Neural progenitor cell (in vitro differentiated cells): Measurements from ENCODE around the gene ATP1A2. TPM values are rescaled to one million over a fixed set of nuclear protein-coding genes. Genes with fewer than 3 reads are reported as not detected.

Experiments used
- DNase-seq: peaks from one replicate; pipeline ENCODE4 v3.0.0-alpha.2; 2016; ENCODE audit warnings: low spot score
- H2AFZ ChIP-seq: fragments of 200-600 bp; sonication (generic); replicated peaks from 2 replicates; pipeline ENCODE4 v1.6.1; 2016; ENCODE audit warnings: antibody characterized with exemption
- H3F3A ChIP-seq: fragments of 200-600 bp; sonication (generic); 2 replicates; pipeline ENCODE4 v1.6.1; 2016; ENCODE audit warnings: antibody characterized with exemption, low read depth
- H3K27ac ChIP-seq: fragments of 200-600 bp; sonication (generic); 2 replicates; pipeline ENCODE4 v1.5.1; 2016; ENCODE audit warnings: mild to moderate bottlenecking
- H3K27me3 ChIP-seq: fragments of 200-600 bp; sonication (generic); 2 replicates; pipeline ENCODE4 v1.6.1; 2016; ENCODE audit warnings: mild to moderate bottlenecking, moderate library complexity
- H3K36me3 ChIP-seq: fragments of 200-600 bp; sonication (generic); 2 replicates; pipeline ENCODE4 v1.5.1; 2016
- H3K4me1 ChIP-seq: fragments of 200-600 bp; sonication (generic); 2 replicates; pipeline ENCODE4 v1.6.1; 2016; ENCODE audit warnings: mixed run types
- H3K4me2 ChIP-seq: fragments of 200-600 bp; sonication (generic); 2 replicates; pipeline ENCODE4 v1.6.1; 2016
- H3K4me3 ChIP-seq: fragments of 200-600 bp; sonication (generic); 2 replicates; pipeline ENCODE4 v1.5.1; 2016
- H3K79me2 ChIP-seq: fragments of 200-600 bp; sonication (generic); 2 replicates; pipeline ENCODE4 v1.6.1; 2016; ENCODE audit warnings: low read depth
- H3K9ac ChIP-seq: fragments of 200-600 bp; sonication (generic); 2 replicates; pipeline ENCODE4 v1.6.1; 2016
- H3K9me3 ChIP-seq: fragments of 200-600 bp; sonication (generic); 2 replicates; pipeline ENCODE4 v1.5.1; 2016; ENCODE audit warnings: low read depth
- H4K20me1 ChIP-seq: fragments of 200-600 bp; sonication (generic); 2 replicates; pipeline ENCODE4 v1.6.1; 2016; ENCODE audit warnings: low read depth
- H3K27ac Mint-ChIP-seq: 3 replicates; pipeline ENCODE4 v1.8.0; 2021; ENCODE audit warnings: mixed read lengths
- H3K27me3 Mint-ChIP-seq: 2 replicates; pipeline ENCODE4 v1.8.0; 2022; ENCODE audit warnings: low read depth, mild to moderate bottlenecking, inconsistent platforms, moderate library complexity, mixed read lengths; ENCODE audit not compliant: insufficient read depth
- H3K36me3 Mint-ChIP-seq: 3 replicates; pipeline ENCODE4 v1.8.0; 2021; ENCODE audit warnings: mixed read lengths
- H3K4me1 Mint-ChIP-seq: 3 replicates; pipeline ENCODE4 v1.8.0; 2021; ENCODE audit warnings: mixed read lengths
- H3K4me3 Mint-ChIP-seq: 3 replicates; pipeline ENCODE4 v1.8.0; 2021; ENCODE audit warnings: mild to moderate bottlenecking, moderate library complexity, mixed read lengths
- H3K9me3 Mint-ChIP-seq: 3 replicates; pipeline ENCODE4 v1.8.0; 2020; ENCODE audit warnings: mixed read lengths
- EZH2 ChIP-seq: fragments of 200-600 bp; sonication (generic); IDR thresholded peaks from 2 replicates; pipeline ENCODE4 v1.6.1; 2017; ENCODE audit warnings: antibody characterized with exemption, mild to moderate bottlenecking, moderate library complexity
- EZH2phosphoT487 ChIP-seq: fragments of 200-600 bp; sonication (generic); IDR thresholded peaks from 2 replicates; pipeline ENCODE4 v1.6.1; 2017; ENCODE audit warnings: antibody characterized with exemption
- total RNA-seq: library from RNA; depleted of rRNA; stranded (reverse); fragments of >200 nt; gene quantifications from 2 replicates; pipeline ENCODE4 v1.2.3, GENCODE V29; 2015; ENCODE audit warnings: low replicate concordance
- TF ChIP-seq, protein P1 (sequence below): fragments of 200-600 bp; sonication (generic); IDR thresholded peaks from 2 replicates; pipeline ENCODE4 v1.5.1; 2017; ENCODE audit warnings: antibody characterized with exemption, mild to moderate bottlenecking

ATP1A2 gene
- total RNA-seq, 1 donor from 2014 or later: 88.6 TPM

DNA sequence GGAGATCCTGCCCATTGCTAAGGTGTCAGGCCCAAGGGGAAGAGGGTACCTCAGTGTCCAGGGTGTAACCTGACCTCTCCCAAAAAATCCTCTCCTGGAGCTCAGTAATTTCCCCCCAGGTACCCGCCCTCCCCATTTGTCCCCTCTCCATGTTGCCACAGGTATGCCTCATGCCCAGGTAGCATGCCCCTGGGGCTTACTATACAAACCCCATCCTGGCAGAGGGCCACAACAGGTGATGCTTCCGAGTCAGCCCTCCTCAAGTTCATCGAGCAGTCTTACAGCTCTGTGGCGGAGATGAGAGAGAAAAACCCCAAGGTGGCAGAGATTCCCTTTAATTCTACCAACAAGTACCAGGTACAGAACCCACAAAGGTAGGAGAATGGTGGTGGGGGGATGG lies 51.5 kb downstream of the ATP1A2 start:
- Mint-ChIP-seq H3K27me3 (peaks cover 15% of the 10 kb centered on the region), H3K9me3 (peaks cover 3% of the 10 kb centered on the region), H3K4me3 (no peak overlapping the region), H3K27ac (no peak overlapping the region), H3K4me1 (peaks cover 53% of the 10 kb centered on the region), H3K36me3 (no peaks in the 10 kb centered on the region)
- no peak overlapping the region for H3K9ac ChIP-seq
- no peaks in the 10 kb centered on the region for H3K36me3 ChIP-seq
- H3K4me3 ChIP-seq: no peak overlapping the region
- no peak overlapping the region for H3K27ac ChIP-seq
- H3K27me3 ChIP-seq: peaks cover 44% of the 10 kb centered on the region
- H3K9me3 ChIP-seq: no peaks in the 10 kb centered on the region
- H2AFZ ChIP-seq: no peak overlapping the region
- peaks cover 30% of the 10 kb centered on the region for H3F3A ChIP-seq
- peaks cover 4% of the 10 kb centered on the region for H4K20me1 ChIP-seq
- TF ChIP-seq, protein P1, sequence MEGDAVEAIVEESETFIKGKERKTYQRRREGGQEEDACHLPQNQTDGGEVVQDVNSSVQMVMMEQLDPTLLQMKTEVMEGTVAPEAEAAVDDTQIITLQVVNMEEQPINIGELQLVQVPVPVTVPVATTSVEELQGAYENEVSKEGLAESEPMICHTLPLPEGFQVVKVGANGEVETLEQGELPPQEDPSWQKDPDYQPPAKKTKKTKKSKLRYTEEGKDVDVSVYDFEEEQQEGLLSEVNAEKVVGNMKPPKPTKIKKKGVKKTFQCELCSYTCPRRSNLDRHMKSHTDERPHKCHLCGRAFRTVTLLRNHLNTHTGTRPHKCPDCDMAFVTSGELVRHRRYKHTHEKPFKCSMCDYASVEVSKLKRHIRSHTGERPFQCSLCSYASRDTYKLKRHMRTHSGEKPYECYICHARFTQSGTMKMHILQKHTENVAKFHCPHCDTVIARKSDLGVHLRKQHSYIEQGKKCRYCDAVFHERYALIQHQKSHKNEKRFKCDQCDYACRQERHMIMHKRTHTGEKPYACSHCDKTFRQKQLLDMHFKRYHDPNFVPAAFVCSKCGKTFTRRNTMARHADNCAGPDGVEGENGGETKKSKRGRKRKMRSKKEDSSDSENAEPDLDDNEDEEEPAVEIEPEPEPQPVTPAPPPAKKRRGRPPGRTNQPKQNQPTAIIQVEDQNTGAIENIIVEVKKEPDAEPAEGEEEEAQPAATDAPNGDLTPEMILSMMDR: no peak
- TF ChIP-seq EZH2phosphoT487 (no peak), EZH2 (no peak)
- H3K4me2 ChIP-seq: no peak overlapping the region
- H3K4me1 ChIP-seq: peaks cover 34% of the 10 kb centered on the region
- no peaks in the 10 kb centered on the region for H3K79me2 ChIP-seq
- no peak for DNase-seq

DNA sequence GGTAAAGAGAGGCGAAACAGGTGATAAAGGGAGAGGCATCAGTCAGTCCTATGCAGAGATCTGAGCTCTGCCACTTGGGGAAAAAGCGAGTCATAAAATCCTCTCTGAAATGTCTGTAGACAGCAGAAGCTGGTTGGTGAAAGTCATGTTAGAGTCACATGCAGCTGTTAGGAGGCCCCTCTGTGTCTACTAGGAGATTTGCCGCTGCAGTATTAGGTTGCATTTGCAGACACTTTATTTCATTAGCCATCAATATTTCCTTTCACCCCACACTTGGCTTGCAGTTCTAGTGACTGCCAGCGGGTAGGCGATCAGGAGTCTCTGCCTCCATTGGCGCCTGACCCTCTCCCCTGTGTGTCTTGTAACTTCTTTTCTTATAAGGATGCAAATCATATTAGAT lies 52.0 kb downstream of the ATP1A2 start:
- no peaks in the 10 kb centered on the region for H3K79me2 ChIP-seq
- no peak overlapping the region for H3K4me2 ChIP-seq
- H3K4me3 Mint-ChIP-seq: no peak overlapping the region
- H3K27ac Mint-ChIP-seq: no peak overlapping the region
- H3K27ac ChIP-seq: no peak overlapping the region
- peaks cover 3% of the 10 kb centered on the region for H3K9me3 Mint-ChIP-seq
- H3K27me3 Mint-ChIP-seq: peaks cover 15% of the 10 kb centered on the region
- H3K4me1 Mint-ChIP-seq: peaks cover 55% of the 10 kb centered on the region
- DNase-seq: no peak
- H3F3A ChIP-seq: peaks cover 30% of the 10 kb centered on the region
- no peak overlapping the region for H3K9ac ChIP-seq
- TF ChIP-seq, protein P1: no peak
- TF ChIP-seq EZH2 (no peak), EZH2phosphoT487 (no peak)
- H3K36me3 Mint-ChIP-seq: no peaks in the 10 kb centered on the region
- H3K4me3 ChIP-seq: no peak overlapping the region
- peaks cover 34% of the 10 kb centered on the region for H3K4me1 ChIP-seq
- H2AFZ ChIP-seq: no peak overlapping the region
- H4K20me1 ChIP-seq: peaks cover 4% of the 10 kb centered on the region
- no peaks in the 10 kb centered on the region for H3K9me3 ChIP-seq
- H3K27me3 ChIP-seq: peaks cover 49% of the 10 kb centered on the region
- H3K36me3 ChIP-seq: no peaks in the 10 kb centered on the region

DNA sequence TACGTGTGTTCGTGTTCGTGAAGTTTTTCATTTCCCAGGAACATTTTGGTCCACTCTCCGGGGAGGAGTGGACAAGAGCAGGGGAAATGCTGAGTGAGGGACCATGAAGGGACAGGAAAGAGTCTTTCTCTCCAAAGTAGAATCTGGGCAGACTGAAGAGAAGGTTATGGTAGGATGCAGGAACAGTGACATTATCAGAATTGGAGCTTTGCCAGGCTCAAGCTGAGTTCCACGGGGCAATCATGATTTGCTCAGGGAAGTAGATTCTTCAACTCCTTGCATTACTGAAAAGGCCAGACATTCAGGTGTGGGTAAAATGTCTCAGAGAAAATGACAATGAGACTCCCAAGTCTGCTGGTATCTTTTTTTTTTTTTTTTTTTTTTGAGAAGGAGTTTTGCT lies 52.5 kb downstream of the ATP1A2 start:
- H3K36me3 Mint-ChIP-seq: no peaks in the 10 kb centered on the region
- H3F3A ChIP-seq: peaks cover 30% of the 10 kb centered on the region
- peaks cover 59% of the 10 kb centered on the region for H3K4me1 Mint-ChIP-seq
- no peak overlapping the region for H3K27ac ChIP-seq
- no peak overlapping the region for H3K4me3 ChIP-seq
- no peak overlapping the region for H3K4me2 ChIP-seq
- H3K79me2 ChIP-seq: no peaks in the 10 kb centered on the region
- H3K4me3 Mint-ChIP-seq: peak overlapping the region; percentile 35
- peaks cover 33% of the 10 kb centered on the region for H3K4me1 ChIP-seq
- H3K36me3 ChIP-seq: no peaks in the 10 kb centered on the region
- H2AFZ ChIP-seq: no peak overlapping the region
- DNase-seq: no peak
- H3K9me3 ChIP-seq: no peaks in the 10 kb centered on the region
- peaks cover 3% of the 10 kb centered on the region for H3K9me3 Mint-ChIP-seq
- H3K27me3 ChIP-seq: peaks cover 53% of the 10 kb centered on the region
- H3K9ac ChIP-seq: no peak overlapping the region
- H3K27ac Mint-ChIP-seq: peak overlapping the region; percentile 8
- peaks cover 17% of the 10 kb centered on the region for H3K27me3 Mint-ChIP-seq
- peaks cover 4% of the 10 kb centered on the region for H4K20me1 ChIP-seq
- no peak for TF ChIP-seq EZH2phosphoT487
- TF ChIP-seq, protein P1: no peak
- no peak for TF ChIP-seq EZH2
